Erythroblast (primary cell): ENCODE data around the gene GADD45A.

ENCODE experiments used
- GATA1 ChIP-seq: IDR thresholded peaks from 2 replicates; pipeline ENCODE4 v1.6.1; 2011; ENCODE audit warnings: low read depth, mild to moderate bottlenecking, control low read depth, low read length, moderate library complexity
- POLR2A ChIP-seq: IDR thresholded peaks from 2 replicates; pipeline ENCODE4 v1.6.1; 2011; ENCODE audit warnings: mild to moderate bottlenecking, low read length

DNA sequence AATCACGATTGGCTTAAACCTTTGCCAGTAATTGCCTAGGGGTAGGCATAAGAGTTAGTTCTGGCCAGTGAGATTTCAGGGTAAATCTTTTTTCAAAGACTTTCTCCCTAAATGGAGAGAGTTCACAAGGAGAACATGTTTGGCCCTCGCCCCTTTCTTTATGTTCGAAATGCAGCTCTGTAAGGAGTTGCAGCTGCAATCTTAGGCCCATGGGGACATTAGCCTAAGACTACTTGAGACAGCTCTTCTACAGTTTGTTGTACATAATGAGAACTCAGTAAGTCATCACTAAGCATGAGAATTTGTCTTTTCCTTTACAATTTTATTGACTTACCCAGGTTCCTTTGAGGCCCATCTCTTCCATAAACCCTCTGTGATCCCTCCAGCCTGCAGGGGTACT lies 40.4 kb upstream of the GADD45A start:
- no peak for TF ChIP-seq GATA1
- TF ChIP-seq POLR2A = no peak
